ENCODE data around the gene PLA2G4B. TPM values are rescaled to one million over a fixed set of nuclear protein-coding genes. Genes with fewer than 3 reads are reported as not detected.

PLA2G4B gene
- total RNA-seq, 1 experiment from 2014 or later = 11.0 TPM

DNA sequence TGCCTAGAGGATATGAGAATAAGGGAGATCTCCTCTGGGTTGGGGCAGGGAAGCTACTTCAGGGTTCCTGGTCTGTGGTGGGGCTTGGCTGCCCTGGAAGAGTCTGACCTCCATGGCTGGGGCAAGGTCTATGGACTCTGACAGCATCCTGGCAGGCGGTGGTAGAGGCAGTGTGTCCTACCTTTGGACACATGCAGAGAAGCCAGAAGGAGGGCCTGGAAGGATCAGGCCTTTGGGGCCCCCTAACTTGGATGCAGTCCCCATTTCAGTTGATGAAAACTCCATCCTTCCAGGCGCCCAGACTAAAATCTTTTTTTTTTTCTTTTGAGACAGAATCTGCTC is 44.8 kb downstream of the PLA2G4B start:
- no peak overlapping the region for H3K4me3 Mint-ChIP-seq
- H3K4me1 Mint-ChIP-seq = peaks cover 8% of the 10 kb centered on the region
- POLR2A ChIA-PET = no interaction called here
- CTCF ChIA-PET = interaction anchor here (1.0 to 2.1 kb wide), 2 partner anchors 20 to 21 kb away, joined by 3 to 14 read pairs; no protein-coding TSS in a partner anchor
- TF ChIP-seq MXD4 (CRISPR knock-in tag; IDR thresholded peaks at IDR 0.05; ENCODE audit: borderline replicate concordance) (no peak), GTF2I (CRISPR knock-in tag; conservative IDR thresholded peaks at IDR 0.05) (no peak), USF2 (CRISPR knock-in tag; IDR thresholded peaks at IDR 0.05) (no peak), SMAD3 (CRISPR knock-in tag; IDR thresholded peaks at IDR 0.05; ENCODE audit: borderline replicate concordance) (no peak), RELA (CRISPR knock-in tag; IDR thresholded peaks at IDR 0.05; ENCODE audit: borderline replicate concordance) (no peak), ZBTB21 (CRISPR knock-in tag; IDR thresholded peaks at IDR 0.05; ENCODE audit: borderline replicate concordance) (no peak), NFE2L1 (CRISPR knock-in tag; IDR thresholded peaks at IDR 0.05) (no peak), ATF3 (CRISPR knock-in tag; conservative IDR thresholded peaks at IDR 0.05) (no peak), SMAD4 (CRISPR knock-in tag; IDR thresholded peaks at IDR 0.05) (no peak)
- TF ChIP-seq, protein P1, sequence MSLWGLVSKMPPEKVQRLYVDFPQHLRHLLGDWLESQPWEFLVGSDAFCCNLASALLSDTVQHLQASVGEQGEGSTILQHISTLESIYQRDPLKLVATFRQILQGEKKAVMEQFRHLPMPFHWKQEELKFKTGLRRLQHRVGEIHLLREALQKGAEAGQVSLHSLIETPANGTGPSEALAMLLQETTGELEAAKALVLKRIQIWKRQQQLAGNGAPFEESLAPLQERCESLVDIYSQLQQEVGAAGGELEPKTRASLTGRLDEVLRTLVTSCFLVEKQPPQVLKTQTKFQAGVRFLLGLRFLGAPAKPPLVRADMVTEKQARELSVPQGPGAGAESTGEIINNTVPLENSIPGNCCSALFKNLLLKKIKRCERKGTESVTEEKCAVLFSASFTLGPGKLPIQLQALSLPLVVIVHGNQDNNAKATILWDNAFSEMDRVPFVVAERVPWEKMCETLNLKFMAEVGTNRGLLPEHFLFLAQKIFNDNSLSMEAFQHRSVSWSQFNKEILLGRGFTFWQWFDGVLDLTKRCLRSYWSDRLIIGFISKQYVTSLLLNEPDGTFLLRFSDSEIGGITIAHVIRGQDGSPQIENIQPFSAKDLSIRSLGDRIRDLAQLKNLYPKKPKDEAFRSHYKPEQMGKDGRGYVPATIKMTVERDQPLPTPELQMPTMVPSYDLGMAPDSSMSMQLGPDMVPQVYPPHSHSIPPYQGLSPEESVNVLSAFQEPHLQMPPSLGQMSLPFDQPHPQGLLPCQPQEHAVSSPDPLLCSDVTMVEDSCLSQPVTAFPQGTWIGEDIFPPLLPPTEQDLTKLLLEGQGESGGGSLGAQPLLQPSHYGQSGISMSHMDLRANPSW (CRISPR knock-in tag; conservative IDR thresholded peaks at IDR 0.05; ENCODE audit: low read depth) = no peak
- TF ChIP-seq, protein P2, sequence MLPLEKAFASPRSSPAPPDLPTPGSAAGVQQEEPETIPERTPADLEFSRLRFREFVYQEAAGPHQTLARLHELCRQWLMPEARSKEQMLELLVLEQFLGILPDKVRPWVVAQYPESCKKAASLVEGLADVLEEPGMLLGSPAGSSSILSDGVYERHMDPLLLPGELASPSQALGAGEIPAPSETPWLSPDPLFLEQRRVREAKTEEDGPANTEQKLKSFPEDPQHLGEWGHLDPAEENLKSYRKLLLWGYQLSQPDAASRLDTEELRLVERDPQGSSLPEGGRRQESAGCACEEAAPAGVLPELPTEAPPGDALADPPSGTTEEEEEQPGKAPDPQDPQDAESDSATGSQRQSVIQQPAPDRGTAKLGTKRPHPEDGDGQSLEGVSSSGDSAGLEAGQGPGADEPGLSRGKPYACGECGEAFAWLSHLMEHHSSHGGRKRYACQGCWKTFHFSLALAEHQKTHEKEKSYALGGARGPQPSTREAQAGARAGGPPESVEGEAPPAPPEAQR (CRISPR knock-in tag; IDR thresholded peaks at IDR 0.05) = no peak
- H3K27ac Mint-ChIP-seq = no peak overlapping the region
- no peaks in the 10 kb centered on the region for H3K36me3 Mint-ChIP-seq
- ATAC-seq (no peak), DNase-seq (ENCODE audit: low spot score) (no peak)
- H3K9me3 Mint-ChIP-seq = no peaks in the 10 kb centered on the region
- H3K27me3 Mint-ChIP-seq (ENCODE audit: low read depth) = peaks cover 33% of the 10 kb centered on the region

- CTCF ChIA-PET = interaction anchor here (2.3 kb wide), 1 partner anchor 20 kb away, joined by 5 read pairs; no protein-coding TSS in a partner anchor
- Mint-ChIP-seq H3K27me3 (ENCODE audit: low read depth) (peaks cover 33% of the 10 kb centered on the region), H3K4me3 (no peak overlapping the region), H3K9me3 (no peaks in the 10 kb centered on the region), H3K4me1 (peaks cover 8% of the 10 kb centered on the region), H3K36me3 (no peaks in the 10 kb centered on the region), H3K27ac (no peak overlapping the region)
- ATAC-seq = no peak
- POLR2A ChIA-PET = interaction anchor here (0.6 kb wide), 1 partner anchor 75 kb away, joined by 4 read pairs; no protein-coding TSS in a partner anchor
- no peak for DNase-seq (ENCODE audit: low spot score)
- TF ChIP-seq JAZF1 (CRISPR knock-in tag; IDR thresholded peaks at IDR 0.05) (no peak), ZNF263 (CRISPR knock-in tag; IDR thresholded peaks at IDR 0.05; ENCODE audit: low read depth) (no peak), ZNF425 (CRISPR knock-in tag; conservative IDR thresholded peaks at IDR 0.05) (no peak), ZNF512 (CRISPR knock-in tag; IDR thresholded peaks at IDR 0.05; ENCODE audit: borderline replicate concordance) (no peak), ZNF121 (CRISPR knock-in tag; IDR thresholded peaks at IDR 0.05) (no peak), TEAD1 (CRISPR knock-in tag; IDR thresholded peaks at IDR 0.05) (no peak), IRF2 (CRISPR knock-in tag; IDR thresholded peaks at IDR 0.05; ENCODE audit: borderline replicate concordance, low read depth) (no peak), ZNF396 (CRISPR knock-in tag; IDR thresholded peaks at IDR 0.05; ENCODE audit: borderline replicate concordance) (no peak), PRRX2 (CRISPR knock-in tag; IDR thresholded peaks at IDR 0.05) (no peak), PREB (CRISPR knock-in tag; IDR thresholded peaks at IDR 0.05; ENCODE audit: borderline replicate concordance) (no peak)
- TF ChIP-seq, protein P3, sequence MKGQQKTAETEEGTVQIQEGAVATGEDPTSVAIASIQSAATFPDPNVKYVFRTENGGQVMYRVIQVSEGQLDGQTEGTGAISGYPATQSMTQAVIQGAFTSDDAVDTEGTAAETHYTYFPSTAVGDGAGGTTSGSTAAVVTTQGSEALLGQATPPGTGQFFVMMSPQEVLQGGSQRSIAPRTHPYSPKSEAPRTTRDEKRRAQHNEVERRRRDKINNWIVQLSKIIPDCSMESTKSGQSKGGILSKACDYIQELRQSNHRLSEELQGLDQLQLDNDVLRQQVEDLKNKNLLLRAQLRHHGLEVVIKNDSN (CRISPR knock-in tag; IDR thresholded peaks at IDR 0.05) = no peak
- TF ChIP-seq, protein P4, sequence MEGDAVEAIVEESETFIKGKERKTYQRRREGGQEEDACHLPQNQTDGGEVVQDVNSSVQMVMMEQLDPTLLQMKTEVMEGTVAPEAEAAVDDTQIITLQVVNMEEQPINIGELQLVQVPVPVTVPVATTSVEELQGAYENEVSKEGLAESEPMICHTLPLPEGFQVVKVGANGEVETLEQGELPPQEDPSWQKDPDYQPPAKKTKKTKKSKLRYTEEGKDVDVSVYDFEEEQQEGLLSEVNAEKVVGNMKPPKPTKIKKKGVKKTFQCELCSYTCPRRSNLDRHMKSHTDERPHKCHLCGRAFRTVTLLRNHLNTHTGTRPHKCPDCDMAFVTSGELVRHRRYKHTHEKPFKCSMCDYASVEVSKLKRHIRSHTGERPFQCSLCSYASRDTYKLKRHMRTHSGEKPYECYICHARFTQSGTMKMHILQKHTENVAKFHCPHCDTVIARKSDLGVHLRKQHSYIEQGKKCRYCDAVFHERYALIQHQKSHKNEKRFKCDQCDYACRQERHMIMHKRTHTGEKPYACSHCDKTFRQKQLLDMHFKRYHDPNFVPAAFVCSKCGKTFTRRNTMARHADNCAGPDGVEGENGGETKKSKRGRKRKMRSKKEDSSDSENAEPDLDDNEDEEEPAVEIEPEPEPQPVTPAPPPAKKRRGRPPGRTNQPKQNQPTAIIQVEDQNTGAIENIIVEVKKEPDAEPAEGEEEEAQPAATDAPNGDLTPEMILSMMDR (IDR thresholded peaks at IDR 0.05) = no peak
Observed at GRCh38 chr15:41884458-41884857, 45.8 kb downstream of the PLA2G4B start.
